HT-29 (cell line): Measurements from ENCODE around the gene CYP4F2. TPM values are rescaled to one million over a fixed set of nuclear protein-coding genes. Genes with fewer than 3 reads are reported as not detected.
"Not testable (repeated sequence)": the region's sequence is repeated elsewhere in the genome, so short reads cannot be mapped to it uniquely, and the experiment has no call there.

Experiments
- DNase-seq: peaks from one replicate; pipeline ENCODE4 v3.0.0-alpha.2; 2015; ENCODE audit warnings: low spot score
- total RNA-seq: library from RNA; depleted of rRNA; stranded (reverse); fragments of >200 nt; shearing (Covaris generic); gene quantifications from 2 replicates; pipeline ENCODE4 v1.2.3, GENCODE V29; 2014

CYP4F2 gene
- total RNA-seq, 1 experiment from 2014 or later = not detected

DNA sequence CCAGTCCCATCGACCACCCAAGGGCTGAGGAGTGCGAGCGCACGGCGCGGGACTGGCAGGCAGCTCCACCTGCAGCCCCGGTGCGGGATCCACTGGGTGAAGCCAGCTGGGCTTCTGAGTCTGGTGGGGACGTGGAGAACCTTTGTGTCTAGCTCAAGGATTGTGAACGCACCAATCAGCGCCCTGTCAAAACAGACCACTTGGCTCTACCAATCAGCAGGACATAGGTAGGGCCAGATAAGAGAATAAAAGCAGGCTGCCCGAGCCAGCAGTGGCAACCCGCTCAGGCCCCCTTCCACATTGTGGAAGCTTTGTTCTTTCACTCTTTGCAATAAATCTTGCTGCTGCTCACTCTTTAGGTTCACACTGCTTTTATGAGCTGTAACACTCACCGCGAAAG is 2.2 kb upstream of the CYP4F2 start:
- not testable (repeated sequence) for DNase-seq

DNA sequence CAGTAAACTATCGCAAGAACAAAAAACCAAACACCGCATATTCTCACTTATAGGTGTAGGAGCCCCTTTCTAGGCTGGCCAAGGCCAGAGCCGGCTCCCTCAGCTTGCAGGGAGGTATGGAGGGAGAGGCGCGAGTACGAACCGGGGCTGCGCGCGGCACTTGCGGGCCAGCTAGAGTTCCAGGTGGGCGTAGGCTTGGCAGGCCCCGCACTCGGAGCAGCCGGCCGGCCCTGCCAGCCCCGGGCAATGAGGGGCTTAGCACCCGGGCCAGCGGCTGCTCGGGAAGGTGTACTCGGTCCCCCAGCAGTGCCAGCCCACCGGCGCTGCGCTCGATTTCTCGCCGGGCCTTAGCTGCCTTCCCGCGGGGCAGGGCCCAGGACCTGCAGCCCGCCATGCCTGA is 1.7 kb upstream of the CYP4F2 start:
- DNase-seq = not testable (repeated sequence)

DNA sequence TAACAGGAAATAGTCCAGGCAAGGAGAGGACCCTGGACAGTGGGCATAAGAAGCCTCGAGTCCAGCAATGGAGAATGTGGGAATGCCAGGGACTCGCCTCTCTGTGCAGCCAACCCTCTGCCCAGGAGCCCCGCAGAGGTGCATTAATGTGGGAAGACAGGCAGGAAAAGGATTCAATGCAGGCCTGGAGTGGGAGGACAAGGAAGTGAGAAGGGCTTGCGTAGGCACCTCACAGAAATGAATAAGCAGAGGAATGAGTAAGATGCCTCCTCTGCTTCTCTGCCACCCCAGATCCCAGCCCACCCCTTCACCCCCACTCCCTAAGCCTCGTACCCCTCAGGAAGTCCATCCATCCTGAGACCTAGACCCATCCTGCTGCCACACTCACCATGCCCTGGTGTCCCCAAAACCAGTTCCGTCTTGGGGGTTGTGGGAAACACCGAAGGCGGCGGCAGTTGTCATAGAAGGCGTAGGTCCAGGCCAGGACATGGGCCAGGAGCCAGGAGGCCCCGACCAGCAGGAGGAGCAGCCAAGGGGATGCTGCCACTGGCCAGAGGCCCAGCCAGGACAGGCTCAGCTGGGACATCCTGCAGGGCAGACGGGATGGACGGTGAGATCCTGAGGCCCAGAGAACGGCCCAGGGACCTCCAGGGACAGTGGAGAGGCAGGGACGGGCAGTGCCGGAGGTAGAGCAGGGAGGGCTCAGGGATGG is 692 bp downstream of the CYP4F2 start:
- DNase-seq = no peak

DNA sequence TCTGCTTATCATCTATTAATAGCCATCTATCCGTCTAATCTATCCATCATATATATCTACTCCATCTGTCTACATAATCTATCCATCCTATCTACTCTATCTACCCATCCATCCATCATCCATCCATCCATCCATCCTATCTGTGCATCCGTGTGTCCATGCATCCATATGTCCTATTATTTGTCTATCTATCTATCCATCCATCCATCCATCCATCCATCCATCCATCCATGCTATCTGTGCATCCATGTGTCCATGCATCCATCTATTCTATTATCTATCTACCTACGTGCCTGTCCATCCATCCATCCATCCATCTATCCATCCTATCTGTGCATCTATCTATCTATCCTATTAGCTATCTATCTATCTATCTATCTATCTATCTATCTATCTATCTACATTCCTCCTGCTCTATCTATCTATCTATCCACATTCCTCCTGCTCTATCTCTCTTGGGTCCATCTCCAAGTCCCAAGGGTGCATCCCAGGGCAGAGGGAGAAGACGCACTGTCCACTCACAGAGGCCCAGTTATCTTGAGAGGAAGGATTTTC is 1.9 kb downstream of the CYP4F2 start:
- DNase-seq = no peak

DNA sequence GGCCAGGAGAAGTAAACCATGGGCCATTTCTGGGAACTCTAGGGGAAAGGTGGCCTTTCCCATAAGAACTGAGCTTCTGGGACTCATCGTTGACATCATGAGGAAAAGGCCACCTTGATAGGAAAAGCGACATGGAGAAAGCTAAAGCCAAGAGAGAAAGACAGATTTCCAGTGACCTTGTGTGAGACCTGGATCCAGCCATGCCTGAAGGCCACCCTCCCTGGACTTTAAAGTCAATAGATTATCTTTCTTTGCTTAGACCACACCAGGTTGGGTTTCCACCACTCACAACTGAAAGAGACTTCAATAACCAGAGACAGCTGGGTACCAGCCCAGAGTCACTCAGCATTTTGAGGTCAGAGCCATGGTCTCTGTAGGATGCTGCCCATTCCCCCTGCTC is 3.5 kb downstream of the CYP4F2 start:
- no peak for DNase-seq

DNA sequence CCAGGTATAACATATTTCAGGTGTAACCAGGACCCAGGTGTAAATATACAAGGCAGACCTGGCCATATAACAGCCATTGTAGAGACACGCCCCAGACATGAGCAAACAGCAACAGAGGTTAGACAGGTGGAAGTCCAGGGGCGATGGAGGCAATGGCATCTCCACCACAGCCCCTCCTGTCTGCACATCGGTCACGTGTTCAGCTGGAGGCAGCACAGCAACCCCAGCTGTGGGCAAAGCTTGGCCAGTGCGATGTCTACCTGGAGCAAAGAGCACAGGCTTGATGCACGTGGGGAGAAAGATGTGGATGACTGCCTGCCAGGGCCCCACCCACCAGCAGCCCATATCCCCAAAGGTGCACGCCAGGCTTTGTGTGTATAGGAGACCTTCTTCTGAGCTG is 4.4 kb downstream of the CYP4F2 start:
- DNase-seq = no peak

DNA sequence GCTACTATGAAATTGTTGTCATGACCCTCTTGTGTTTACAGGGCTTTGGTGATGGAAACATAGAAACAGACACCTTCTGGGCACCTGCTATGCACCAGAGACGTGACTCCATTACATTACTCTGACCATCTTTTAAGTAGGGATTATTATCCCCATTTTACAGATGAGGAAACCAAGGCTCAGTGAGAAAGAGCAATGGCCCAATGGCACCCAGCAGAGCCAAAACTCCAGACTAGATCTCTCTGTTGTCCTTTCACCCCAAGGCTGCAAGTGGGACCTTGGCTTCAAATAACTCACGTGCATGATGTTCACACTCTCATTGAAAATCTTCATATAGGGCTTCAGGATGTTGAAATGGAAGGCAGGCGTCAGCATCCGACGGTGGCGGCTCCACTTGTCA is 5.9 kb downstream of the CYP4F2 start:
- DNase-seq = no peak

DNA sequence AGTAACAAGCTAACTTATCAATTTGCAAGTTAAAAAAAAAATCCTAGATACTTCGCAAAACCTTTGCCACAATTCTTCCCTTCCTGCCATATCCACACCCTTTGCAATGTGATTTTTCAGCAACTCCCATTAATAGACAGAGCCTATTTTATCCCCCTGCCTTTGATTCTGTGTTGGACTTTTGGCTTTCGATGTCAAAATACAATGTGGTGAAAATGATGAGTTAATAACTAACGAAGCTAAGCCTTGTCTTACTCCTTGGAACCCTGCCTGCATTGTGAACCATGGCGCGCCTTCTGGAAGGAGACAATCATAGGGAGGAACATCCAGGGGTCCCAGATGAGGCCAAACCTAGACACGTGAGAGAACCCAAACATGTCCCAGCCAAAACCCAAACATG is 6.4 kb downstream of the CYP4F2 start:
- DNase-seq = no peak

DNA sequence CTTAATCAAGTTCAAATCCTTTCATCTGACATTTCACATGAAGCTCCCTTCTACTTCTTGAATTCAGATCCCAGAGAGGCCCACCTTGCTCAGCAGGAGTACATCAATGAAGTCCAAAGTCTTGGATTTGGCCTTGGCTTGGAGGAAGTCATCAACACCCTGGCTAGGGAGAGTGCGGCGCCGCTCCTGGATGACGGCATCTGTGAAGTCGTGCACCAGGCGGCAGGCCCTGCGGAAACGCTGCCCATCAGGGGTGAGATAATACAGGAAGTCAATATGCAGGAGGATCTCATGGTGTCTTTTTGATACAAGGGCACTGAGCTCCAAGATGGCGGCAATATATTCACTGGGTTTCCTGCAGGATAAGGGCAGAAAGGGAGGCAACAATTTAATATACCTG is 8.5 kb downstream of the CYP4F2 start:
- DNase-seq = not testable (repeated sequence)

DNA sequence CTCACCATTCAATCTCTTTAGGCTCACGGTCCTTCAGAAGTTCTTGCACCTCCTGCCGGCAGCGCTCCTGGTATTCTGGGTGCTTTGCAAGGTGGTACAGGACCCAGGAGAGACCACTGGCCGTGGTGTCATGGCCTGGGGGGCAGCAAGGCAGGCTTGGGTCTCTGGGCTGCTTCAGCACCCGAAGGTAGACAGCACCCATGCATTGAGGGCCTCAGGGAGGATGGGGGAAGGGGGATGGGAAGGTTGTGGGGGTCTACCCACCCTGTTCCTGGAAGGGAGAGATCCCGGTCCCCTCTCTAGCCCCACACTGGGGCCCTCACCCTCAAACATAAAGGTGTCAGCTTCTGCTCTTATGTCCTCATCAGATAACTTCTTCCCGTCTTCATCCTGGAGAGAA is 12.0 kb downstream of the CYP4F2 start:
- no peak for DNase-seq

DNA sequence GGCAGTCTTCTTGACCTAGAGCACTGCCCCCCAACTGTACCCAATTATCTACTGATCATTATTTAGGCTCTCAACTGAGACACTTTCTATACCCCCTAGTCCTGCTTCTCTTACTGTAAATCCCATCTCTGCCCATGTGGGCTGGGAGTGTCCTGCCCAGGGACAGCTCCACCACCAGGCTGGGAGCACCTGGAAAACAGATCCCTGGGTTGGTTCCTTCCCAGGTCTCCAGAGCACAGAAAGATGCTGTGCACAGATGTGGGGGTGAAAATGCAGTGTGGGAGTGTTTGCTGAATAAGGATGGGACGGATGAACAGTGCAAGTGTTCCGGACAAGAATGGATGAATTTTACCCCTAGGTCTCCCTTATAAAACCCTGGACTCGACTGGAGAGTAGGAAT is 12.7 kb downstream of the CYP4F2 start:
- no peak for DNase-seq

DNA sequence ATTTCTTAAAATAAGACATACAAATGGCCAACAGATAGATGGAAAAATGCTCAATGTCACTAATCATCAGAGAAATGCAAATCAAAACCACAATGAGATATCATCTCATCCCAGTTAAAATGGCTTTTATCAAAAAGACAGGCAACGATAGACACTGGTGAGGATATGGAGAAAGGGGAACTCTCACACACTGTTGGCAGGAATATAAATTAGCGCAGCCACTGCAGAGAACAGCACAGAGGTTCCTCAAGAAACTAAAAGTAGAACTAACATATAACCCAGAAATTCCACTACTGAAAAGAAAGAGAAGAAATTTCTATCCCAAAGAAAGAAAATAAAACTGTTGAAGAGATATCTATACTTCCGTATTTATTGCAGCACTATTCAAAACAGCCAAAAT is 14.5 kb downstream of the CYP4F2 start:
- not testable (repeated sequence) for DNase-seq

DNA sequence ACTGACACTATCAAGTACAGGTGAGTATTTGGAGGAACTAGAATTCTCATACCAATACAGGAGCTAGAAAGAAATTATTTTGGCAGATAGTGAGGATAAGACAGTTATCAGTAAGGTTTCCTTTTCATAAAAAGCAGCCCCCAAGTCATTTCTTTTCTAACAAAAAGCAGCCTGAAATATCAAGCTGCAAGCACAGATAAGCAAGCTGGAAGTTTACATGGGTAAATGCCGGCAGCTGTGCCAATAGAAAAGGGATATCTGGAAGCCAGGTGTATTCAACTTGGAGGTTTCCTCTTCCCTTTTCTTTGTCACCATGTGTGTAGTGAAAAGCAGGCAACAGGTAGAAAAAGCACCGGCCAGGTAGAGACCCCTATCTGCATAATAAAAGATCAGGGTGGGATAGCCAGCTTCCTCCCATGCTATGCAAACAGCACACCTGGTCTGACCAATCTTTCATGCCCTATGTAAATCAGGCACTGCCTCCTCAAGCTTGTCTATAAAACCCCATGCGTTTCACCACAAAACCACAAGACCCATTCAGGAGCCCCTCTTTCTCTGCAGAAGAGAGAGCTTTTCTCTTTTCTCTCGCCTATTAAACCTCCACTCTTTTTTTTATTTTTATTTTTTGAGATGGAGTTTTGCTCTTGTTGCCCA is 22.9 kb downstream of the CYP4F2 start:
- no peak for DNase-seq

DNA sequence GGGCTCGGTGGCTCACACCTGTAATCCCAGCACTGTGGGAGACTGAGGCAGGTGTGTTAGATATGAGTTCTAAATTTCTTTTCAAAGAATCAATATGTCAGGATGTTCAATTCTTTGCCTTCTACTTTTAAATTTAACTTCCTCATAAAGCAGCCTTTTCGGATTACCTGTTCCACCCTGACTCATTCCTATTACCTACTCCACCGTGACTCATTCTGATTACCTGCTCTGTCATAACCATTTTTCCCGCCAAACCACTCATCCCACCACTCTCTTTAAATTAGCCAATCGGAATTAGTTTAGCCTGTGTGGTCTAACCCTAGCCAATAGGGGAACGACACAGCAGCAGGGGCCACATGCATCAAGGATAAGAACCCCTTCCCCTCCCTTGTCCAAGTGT is 24.1 kb downstream of the CYP4F2 start:
- not testable (repeated sequence) for DNase-seq

DNA sequence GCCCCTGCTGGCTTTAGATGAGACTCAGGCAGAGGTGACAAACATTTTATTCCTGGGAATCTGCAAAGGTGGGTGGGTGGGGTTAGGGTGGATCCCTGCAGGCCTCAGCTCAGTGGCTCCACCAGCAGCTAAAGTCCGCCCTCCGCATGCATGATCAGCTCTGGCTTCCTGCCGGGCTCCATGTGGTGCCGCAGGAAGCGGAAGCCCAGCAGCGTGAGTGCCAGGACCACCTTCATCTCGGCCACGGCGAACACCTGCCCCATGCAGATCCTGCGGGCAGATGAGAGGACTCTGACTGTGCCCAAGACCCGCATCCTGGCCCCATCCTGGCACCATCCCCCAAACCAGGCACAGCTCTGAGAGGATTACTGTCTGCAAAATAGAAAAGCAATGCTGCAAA is 26.3 kb downstream of the CYP4F2 start:
- peak; percentile 5 for DNase-seq

DNA sequence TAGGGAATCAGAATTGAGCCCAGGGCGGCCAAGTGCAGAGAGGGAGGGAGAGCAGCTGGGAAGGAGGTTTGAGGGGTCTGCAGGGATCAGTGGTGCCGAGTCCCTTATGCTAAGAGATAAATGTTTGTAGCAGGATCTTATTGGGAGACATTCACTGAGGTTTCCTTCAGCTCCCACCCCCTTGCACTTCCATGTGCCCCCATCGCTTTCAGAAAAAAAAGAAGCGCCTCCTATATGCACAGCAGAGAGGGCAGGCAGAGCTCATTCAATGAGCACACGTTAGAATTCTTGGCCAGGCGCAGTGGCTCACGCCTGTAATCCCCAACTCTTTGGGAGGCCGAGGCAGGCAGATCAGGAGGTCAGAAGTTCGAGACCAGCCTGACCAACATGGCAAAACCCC is 28.0 kb downstream of the CYP4F2 start:
- no peak for DNase-seq

DNA sequence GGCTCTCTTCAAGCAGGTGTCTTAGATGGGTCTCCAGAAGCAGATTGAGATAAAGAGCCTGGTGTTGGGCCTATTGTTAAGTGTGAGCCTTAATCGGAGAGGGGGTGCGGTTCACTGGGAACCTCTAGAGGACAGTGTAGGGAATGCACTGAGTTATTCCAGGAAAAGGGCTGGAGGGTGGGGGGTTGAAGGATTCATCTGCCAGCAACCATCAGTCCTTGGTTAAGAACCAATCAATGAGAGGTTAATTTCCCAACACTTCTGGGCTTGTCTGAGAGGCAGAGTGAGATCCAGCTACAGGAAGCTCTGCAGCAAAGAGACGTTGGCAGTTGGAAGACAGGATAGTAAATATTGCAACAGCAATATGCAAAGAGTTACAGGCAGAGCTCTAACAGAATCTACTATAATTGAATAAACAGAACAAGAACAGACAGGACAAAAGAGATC is 28.7 kb downstream of the CYP4F2 start:
- peak; percentile 59 for DNase-seq

DNA sequence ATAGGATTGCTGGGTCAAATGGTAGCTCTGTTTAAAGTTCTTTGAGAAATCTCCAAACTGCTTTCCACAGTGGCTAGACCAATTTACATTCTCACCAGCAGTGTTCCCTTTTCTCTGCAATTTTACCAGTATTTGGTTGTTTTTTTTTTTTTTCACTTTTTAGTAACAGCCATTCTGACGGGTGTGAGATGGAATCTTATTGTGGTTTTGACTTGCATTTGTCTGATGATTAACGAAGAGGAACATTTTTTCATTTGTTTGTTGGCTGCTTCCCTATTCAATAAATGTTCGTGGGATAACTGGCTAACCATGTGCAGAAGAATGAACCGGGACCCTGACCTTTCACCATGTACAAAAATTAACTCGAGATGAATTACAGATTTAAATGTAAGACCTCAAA is 31.2 kb downstream of the CYP4F2 start:
- DNase-seq = no peak

DNA sequence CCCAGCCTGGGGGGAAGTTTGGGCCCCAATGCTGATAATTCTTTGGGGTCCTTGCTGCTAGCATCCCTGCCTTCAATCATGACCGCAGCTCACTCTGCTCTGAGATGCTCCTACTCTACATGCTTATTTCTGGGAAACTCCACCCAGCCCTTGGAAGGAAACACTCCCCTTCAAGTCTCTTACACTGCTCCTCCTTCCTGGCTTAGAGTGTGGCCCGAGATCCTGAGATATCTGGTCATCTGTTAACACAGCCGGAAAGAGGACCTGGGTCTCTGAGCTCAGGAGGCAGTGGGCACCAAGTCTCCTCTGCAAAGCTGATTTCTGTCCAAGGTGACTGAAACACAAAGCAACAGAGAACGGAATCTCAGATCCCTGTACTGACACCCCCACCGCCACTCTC is 33.0 kb downstream of the CYP4F2 start:
- no peak for DNase-seq

DNA sequence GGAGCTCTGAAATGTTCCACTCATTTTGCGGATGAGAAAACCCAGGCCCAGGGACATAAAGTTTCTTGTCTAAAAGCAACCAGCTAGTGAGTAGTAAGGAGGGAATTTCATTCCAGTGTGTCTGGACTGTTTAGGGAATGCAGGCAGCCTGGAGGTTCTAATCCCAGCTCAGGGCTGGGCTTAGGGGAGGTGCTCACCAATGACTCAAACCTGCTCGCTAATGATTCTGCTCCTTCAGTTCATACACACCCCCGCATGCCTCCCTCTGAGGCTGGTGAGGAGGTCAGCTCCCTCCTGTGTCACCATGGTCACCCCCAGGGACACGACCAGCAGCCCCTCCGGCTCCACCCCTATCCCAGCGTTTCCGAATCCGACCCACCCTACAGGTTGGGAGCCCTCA is 34.6 kb downstream of the CYP4F2 start:
- no peak for DNase-seq

DNA sequence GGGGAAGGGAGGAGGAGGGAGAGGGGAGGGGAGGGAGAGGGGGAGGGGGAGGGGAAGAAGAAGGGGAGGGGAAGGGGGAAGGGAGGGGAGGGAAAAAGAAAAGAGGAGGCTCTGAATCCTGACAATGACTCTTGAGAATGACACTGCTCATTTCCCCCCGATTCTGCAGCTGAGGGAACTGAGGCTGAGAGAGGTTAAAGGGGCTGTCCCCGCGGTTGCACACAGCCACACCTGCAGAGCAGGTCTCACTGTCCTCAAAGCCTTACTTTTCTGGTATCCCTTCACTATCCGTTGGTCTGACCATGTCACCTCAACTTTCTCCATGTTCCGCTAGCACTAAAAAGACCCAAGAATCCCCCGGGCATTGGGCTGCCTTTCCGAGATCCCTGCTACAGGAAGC is 35.4 kb downstream of the CYP4F2 start:
- DNase-seq = no peak

DNA sequence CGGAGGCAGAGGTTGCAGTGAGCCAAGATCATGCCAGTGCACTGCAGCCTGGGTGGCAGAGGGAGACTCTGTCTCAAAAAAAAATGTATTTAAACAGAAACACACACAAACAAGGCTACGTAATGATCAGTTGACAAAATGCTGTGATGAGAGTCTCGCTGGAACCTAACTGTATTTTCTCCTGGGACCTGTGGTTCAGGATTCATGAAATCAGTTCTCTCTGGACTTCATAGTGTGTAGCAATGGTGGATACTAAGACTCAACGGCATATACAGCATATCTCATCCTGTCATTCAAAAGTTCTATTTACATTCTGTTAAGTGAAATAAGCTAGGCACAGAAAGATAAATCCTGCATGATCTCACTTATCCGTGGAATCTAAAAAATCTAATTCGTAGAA is 37.4 kb downstream of the CYP4F2 start:
- DNase-seq = no peak

DNA sequence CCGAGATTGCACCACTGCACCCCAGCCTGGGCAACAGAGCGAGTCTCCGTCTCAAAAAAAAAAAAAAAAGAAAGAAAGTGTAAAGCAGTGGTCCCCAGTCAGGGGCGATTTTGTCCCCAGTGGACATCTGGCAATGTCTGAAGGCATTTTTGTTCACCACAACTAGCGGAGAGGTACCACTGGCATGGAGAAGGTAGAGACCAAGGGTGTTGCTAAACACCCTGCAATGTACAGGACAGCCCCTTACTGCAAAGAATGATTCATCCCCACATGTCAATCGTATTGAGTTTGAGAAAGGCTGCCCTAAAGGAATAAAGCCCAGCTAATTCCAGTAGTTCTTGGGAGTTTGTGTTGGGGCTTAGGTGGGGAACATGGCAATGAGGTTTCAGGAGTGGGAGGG is 38.7 kb downstream of the CYP4F2 start:
- DNase-seq = no peak
